ENCODE results near the gene FAM20B. TPM values are rescaled to one million over a fixed set of nuclear protein-coding genes. Genes with fewer than 3 reads are reported as not detected.

Gene FAM20B
- total RNA-seq, 2 donors from 2014 or later = 55.8 to 62.3 TPM

DNA sequence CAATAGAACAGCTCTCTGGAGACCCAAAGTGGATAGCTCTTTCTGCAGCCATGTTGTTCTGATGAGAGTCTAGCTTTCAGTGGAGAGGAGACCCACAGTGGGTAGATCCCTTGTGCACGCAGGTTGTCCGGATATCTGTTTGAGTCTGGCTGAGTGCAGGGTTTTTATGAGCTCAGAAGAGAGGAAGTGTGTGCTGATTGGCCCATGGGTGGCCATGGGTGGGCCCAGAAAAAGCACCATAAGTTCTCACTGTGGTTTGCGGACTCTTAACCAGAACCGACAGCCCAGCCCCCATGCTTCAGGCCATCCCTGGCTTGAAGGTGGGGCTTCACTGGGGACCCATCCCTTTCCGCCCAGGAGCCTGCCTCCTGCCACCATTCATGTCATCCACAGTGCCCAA, 17.0 kb downstream of the FAM20B start:
- no peak for DNase-seq
- no peak for ATAC-seq
- intact Hi-C loops (cut with DNase I) = no loop called here

DNA sequence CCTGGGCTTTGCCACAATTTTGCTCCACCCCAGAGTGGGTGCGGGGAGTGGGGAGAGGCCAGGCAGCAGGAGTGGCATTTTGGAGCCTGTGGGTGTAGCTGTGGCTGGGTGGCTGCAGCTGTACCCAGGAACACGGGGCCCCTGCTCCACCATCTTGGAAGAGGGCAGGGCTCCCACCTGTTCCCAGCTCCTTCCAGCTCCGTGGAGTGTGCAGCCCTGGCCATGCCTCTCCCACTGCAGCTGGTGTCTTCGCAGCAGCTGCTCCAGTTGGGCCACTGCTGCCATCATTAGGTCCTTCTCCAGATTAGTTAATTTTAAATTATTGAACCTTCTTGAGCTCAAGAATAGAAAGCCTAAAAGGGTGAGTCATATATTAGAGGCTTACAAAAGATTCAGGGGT, 17.6 kb downstream of the FAM20B start:
- intact Hi-C loops (cut with DNase I) = no loop called here
- ATAC-seq (no peak), DNase-seq (no peak)

DNA sequence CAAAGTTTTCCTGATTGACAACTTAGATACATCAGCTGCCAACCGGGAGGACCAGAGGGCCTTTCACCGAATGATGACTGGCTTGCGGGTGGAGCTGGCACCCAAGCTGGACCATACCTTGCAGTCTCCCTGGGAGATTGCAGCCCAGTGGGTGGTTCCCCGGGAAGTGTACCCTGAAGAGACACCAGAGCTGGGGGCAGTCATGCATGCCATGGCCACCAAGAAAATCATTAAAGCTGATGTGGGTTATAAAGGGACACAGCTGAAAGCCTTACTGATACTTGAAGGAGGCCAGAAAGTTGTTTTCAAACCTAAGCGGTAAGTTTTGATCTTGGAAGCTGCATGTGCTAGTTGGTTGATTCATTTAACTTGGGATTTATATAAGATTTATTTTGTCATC, 18.2 kb downstream of the FAM20B start:
- no peak for DNase-seq
- intact Hi-C loops (cut with DNase I) = no loop called here
- no peak for ATAC-seq

DNA sequence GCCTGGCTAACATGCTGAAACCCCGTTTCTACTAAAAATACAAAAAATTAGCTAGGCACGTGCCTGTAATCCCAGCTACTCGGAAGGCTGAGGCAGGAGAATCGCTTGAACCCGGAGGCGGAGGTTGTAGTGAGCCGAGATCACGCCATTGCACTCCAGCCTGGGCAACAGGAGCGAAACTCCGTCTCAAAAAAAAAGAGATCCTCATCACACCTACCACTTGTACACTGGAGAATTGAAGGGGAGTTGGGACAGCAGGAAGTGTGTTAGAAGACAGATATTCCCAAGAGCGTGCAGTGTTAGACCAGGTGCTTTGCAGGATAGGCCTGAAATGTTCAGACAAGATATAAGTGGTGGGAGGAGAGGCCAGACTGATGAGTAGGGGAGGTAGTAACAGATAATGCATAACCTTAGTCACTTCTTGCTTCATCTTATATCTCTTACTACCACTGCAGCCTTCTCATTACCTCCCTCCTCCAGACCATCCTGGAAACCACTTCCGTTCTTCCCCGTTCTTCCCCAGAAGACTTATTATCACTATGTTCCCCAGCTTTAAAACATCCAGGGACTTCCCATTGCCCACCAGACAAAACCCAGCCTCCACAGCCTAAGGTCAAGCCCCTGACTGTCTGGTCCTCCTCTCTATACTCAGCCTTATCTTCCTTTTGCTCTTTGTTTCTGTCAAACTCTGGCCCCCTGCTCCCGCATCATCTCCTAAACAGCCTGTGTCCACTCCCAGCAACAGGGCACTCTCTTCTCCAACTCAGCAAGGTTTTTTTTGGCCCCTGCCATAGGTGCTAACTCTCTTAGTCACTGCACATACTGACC, 21.3 kb downstream of the FAM20B start:
- ATAC-seq (peak; percentile 57 to 92), DNase-seq (no peak)
- intact Hi-C loops (cut with DNase I) = no loop called here

DNA sequence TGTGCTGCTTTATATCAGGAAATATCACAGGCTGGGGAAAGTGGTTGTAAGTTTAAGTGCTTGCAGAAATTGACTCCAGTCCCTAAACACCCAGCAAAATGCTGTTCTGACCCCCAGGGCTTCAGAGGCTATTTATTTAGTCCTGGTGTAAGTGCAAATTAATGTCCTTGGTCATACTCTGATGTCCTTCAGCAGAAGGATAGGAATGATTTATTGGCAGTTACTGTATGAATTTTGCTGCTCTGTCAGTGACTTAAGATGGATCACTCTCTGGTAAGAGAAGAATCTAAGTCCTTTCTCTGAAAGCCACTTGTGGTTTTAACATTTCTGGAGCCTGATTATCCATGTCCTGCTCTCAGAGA, 21.9 kb downstream of the FAM20B start:
- no peak for ATAC-seq
- no peak for DNase-seq
- intact Hi-C loops (cut with DNase I) = no loop called here

DNA sequence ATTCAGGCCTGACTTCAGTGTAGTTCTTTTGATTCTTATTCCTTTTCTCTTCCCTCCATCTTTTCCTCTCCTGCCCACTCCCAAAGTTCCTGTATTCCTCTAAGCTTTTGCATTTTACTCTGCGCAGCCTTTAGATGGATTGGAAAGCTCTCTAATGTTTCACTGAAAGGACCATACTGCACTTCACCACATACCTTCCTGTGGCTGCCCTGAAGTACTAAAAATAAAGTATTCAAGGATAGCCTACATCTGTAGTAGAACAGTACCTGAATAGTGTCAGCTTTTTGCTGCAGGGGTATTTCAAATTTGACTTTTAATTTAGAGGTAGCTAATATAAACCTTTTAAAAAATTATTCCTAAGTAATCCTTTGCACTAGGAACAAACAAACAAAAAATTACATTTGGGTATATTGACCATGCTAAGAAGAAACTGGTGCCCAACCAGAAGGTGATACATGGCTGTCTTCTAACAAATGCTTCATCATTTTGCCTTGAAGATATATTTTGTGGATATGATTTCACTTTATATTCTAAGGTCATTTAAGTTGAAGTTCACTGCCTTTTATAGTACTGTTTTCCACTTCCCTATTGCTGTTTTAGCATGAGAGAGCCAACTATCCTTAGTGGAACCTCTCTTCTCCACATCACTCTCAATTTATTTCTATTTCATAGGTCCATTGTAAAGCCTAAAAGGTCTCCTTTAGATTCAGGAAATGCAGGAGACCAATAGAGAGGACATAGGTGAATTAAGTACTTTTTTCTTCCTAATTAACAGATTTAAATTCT, 22.8 kb downstream of the FAM20B start:
- no peak for ATAC-seq
- no peak for DNase-seq
- intact Hi-C loops (cut with DNase I) = no loop called here

DNA sequence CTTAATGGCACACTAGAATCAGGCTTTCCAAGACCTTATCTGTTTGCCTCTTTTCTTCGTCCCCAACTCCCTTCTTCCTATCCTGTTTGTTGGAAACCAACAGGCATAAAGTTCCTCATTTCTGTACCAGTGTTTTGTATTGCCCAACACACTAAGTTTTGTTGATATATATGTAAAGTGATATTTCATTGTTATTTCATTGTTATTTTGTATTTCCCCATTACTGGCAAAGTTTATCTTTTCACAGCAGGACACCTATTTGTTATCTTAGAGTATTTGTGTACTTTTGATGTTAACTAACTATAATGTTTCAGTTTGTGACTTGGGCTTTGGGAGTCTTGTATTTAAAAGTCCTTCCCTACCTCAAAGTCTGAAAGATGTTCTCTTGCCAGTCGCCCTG, 27.1 kb downstream of the FAM20B start:
- intact Hi-C loops (cut with DNase I) = no loop called here
- no peak for ATAC-seq
- no peak for DNase-seq

DNA sequence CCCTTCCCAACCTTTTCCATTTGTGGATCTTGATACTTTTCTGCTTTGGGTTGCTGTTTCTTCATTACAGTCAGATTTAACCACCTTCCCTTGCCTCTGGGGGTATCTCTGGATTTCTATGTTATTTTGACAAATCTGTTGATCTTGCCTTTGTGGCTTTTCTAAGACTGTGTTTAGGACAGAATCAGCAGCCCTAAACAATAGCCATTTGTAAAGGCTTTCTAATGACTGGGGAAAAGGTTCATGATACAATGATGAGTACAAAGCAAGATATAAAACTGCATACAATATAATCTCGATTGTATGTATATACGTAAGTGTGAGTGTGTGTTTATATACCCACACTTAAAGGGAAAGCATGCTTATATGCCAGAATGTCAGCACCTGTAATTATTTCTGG, 27.8 kb downstream of the FAM20B start:
- no peak for ATAC-seq
- intact Hi-C loops (cut with DNase I) = no loop called here

DNA sequence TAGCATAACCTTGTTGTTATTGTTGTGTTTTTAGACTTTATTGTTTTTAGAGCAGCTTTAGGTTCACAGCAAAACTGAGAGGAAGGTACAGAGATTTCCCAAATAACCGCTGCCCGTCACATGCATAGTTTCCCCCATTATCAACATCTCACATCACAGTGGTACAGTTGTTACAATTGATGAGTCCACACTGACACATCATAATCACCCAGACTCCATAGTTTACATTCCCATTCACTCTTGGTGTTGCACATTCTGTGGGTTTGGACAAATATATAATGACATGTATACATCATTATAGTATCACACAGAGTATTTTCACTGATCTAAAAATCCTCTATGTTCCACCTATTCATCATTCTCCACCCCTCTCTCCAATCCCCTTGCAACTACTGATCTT, 30.2 kb downstream of the FAM20B start:
- intact Hi-C loops (cut with DNase I) = no loop called here
- DNase-seq (no peak), ATAC-seq (no peak)

More for the DNA sequence above, 27.8 kb downstream of the FAM20B start:
- no peak for DNase-seq

DNA sequence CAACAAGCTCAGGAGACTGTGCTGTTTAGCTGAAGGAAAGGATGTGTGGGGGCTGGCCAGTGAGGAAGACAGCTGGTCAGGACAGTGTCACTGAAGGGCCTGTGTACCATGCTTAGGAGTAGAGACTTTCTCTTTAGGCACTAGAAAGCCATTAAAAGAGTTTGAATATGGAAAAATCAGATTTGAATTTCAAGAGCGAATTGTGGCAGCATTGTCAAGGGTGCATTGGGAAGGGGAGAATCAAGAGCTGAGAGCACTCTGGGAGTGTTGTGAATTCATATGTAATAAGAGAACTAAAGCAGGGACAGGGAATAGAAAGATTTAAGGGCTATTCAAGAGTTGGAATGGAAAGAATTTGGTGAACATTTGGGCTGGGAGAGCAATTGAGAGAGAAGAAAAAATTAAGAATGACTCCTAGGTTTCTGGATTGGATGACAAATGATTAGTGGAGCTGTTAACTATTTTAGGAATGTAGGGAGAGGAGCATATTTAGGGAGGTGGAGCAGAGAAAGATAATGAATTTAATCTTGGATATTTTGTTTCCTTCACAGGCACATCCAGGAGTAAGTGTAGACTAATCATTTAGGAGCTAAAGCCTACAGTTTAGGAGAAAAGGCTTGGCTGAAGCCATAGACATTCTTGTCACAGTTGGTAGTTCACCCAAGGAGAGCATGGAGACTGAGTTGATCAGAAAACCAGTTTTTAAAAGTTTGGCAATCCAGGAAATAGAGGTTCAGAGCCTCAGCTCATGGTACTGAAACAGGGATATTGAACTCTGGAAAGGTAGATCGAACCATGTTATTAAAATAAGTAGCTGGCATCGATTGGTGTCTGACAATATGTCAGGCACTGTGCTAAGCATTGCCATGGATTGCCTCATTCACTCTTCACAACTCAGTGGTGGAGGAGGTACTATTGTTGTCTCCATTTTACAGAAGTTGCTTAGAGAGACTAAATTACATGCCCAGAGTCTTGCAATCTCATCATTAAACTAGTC, 33.1 kb downstream of the FAM20B start:
- intact Hi-C loops (cut with DNase I) = no loop called here
- peak in 1 of 2 donors; percentile 79 for ATAC-seq

DNA sequence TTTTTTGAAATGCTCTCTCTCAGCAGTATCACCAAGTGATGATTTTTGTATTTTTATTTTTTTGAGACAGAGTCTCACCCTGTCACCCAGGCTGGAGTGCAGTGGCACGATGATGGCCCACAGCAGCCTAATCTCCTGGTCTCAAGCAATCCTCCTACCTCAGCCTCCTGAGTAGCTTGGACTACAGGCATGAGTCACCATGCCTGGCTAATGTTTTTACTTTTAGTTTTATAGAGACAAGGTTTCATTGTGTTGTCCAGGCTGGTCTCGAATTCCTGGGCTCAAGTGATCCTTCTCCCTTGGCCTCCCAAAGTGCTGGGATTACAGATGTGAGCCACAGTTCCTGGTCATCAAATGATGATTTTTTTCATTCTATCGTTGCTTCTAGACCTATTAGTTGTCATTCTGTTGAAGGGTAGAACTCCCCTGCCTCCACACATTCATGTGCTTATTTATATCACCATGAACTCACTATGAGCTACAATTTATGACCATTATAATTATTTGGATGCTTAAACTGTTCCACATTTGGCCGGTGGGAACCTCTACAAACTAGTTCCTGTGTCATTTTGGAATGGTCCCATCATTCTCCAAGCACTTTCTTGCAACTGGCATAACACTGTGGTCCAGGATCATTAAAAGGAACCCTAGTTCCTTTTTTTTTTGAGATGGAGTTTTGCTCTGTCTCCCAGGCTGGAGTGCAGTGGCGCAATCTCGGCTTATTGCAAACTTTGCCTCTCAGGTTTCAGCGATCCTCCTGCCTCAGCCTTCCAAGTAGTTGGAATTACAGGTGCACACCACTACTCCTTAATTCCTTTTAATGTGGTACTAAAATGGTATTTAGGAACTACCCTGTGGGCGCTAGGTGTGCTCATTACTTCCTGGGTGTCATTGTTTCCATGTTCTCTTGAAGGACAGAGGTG, 35.9 kb downstream of the FAM20B start:
- DNase-seq (no peak), ATAC-seq (no peak)
- intact Hi-C loops (cut with DNase I) = no loop called here

More for the DNA sequence above, 33.1 kb downstream of the FAM20B start:
- DNase-seq = no peak

DNA sequence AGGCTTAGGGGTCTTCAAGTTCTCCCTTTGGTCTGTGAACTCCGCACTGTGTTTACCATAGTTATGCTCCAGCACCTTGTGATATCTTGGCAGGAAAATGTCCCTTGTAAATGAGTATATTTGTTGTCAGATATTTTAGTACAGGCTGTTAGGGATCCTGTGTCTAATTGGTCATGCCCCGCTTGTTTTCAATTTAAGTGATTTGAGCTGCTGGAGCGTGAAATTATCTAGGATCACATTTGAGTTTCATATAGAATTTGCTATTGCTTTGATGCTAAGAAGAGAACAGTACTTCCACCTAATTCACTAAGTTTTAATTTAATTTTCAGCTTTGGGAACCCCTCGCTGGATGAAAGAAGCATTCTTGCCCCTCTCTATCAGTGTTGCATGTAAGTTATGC, 40.8 kb downstream of the FAM20B start:
- intact Hi-C loops (cut with DNase I) = no loop called here
- no peak for DNase-seq
- ATAC-seq = no peak

DNA sequence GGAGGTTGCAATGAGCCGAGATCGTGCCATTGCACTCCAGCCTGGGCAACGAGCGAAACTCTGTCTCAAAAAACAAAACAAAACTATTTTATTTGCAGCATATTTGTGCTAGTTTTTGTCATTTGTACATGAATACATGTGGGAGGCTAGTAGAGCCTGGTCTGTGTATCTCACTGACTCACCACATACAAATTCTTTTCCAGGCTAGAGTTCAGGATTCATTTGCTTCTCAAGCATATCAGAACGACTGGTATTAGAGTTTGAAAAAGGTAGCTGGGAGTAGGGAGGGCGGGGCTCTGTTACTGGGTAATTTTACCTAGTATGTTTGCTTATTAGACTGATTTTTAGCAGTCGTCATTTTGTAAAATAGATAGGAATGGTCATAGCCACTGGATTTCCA, 51.7 kb downstream of the FAM20B start:
- no peak for ATAC-seq
- intact Hi-C loops (cut with DNase I) = loop anchor here in 1 of 2 donors (10.0 kb wide), 1 partner anchor 287 kb away; the partner anchor contains the start of gene AXDND1
- no peak for DNase-seq

DNA sequence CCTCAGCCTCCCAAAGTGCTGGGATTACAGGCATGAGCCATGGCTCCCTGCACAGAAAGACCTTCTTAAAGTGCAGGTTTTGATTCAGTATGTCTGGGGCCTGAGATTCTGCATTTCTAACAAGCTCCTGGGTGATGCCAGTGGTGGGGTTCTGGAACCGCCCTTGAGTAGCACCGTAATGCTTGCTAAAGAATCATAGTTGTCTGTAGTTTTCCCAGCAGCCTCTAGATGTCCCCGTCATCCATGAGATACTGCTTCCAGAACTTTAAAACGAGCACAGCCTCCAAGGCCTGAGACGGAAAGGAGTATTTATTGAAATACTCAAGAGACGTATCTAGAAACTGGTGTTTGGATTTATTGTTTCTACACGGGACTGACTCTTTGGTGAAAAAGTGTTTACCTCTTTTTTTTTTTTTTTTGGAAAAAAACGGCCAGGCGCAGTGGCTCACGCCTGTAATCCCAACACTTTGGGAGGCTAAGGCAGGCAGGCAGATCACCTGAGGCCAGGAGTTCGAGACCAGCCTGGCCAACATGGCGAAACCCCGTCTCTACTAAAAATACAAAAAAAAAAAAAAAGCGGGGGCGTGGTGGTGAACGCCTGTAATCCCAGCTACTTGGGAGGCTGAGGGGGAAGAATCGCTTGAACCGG, 53.5 kb downstream of the FAM20B start:
- ATAC-seq (peak in 1 of 2 donors; percentile 17), DNase-seq (no peak)
- intact Hi-C loops (cut with DNase I) = loop anchor here in 1 of 2 donors (10.0 kb wide), 1 partner anchor 286 kb away; the partner anchor contains the start of gene AXDND1

DNA sequence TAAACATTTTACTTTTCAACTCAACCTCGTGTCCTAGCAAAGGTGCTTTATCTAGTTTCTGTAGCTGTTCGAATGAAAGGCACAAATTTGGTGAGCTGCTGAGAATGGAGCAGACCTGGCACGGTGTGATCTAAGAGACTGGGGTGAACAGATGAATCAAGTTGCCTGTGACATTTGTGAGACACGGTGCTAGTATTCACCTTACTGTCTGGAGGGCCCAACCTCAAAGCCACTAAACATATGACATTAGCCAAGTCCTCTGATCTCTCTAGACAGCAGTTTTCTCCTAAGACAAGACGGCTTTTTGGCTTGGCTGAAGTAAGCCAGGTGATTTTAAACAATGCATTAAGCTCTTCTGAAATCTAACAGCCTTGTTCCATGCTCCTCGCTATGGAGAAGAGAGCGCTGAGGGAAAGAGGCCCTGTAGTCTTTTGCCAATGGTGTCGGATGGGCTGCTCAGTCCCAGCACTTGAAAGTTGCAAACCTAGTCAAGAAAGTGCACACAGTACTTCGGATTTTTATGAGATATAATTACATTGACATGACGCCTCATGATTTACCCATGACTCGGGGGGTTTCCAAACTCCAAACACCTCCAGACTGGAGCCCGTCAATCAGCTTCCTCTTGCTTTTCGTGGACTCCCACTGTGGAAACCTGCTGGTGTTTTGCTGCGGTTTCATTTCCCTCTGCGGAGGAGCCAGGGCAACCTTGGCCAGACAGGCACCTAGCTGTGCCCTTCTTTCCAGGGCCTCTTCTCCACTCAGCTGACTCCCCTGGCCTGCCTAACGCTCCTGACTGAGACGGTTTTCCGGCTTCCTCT, 55.4 kb downstream of the FAM20B start:
- intact Hi-C loops (cut with DNase I) = loop anchor here (2.0 to 10.0 kb wide), 3 partner anchors 112 to 288 kb away; no protein-coding TSS in a partner anchor
- ATAC-seq = no peak
- DNase-seq = peak; percentile 36

DNA sequence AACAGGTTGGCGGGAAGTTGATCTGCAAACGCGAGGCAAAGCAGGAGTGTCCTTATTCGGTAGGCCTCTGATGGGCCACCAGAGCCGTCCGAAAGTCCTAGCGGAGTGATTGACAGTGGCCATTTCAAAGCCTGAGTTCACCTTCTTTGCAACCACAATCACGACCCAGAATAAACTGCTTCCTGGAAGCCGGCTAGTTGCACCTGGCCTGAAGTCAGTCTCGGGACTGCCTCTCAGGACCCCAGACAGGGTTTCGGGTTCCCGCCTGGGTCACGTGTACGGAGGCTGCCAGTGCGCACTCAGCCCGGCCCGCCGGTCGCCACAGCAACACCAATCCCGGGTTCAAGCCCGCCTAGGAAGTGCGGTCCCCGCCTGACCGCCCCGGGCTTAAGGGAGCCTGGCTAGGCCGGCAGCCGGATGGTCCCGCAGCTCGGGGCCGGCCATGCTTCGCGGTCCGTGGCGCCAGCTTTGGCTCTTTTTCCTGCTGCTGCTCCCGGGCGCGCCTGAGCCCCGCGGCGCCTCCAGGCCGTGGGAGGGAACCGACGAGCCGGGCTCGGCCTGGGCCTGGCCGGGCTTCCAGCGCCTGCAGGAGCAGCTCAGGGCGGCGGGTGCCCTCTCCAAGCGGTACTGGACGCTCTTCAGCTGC, 56.1 kb downstream of the FAM20B start, which contains the start of gene TOR3A:
Gene TOR3A (plus strand): TSS at position 384 of the 646 bp plus-strand sequence. CDS start 59 bp downstream, at position 443.
- peak; percentile 97 to 98 for ATAC-seq
- intact Hi-C loops (cut with DNase I) = loop anchor here (2.0 to 10.0 kb wide), 3 partner anchors 111 to 287 kb away; no protein-coding TSS in a partner anchor
- peak; percentile 94 for DNase-seq

All from left cardiac atrium (tissue), 4 donors.